Caco-2 (cell line): ENCODE results near the gene BOD1. TPM values are rescaled to one million over a fixed set of nuclear protein-coding genes. Genes with fewer than 3 reads are reported as not detected.

ENCODE experiments used
- BruUV-seq: library from RNA; stranded (reverse); fragments of 400-500 nt; replicated peaks from 2 replicates; lab custom pipeline; 2021; lab: Mats Ljungman, UMichigan
- CTCF ChIA-PET: fragments of 300-600 bp; sonication (Branson Sonifier 250); formaldehyde crosslinking; loops from one replicate; lab custom pipeline; 2022; ENCODE audit warnings: antibody characterized with exemption; lab: Charles Lee
- POLR2A ChIA-PET: fragments of 300-600 bp; sonication (Branson Sonifier 250); formaldehyde crosslinking; loops from one replicate; lab custom pipeline; 2022; ENCODE audit warnings: antibody characterized with exemption; lab: Charles Lee
- DNase-seq, 2 experiments: peaks; one replicate each; pipeline versions ENCODE4 v3.0.0 to v3.0.0-alpha.2; 2020 to 2022
- H3K27me3 ChIP-seq: replicated peaks from 2 replicates; pipeline ENCODE4 v1.6.0; 2011; ENCODE audit warnings: low read length; ENCODE audit not compliant: control insufficient read depth, insufficient read depth
- H3K36me3 ChIP-seq: 2 replicates; pipeline ENCODE4 v1.5.1; 2011; ENCODE audit warnings: low read length; ENCODE audit not compliant: control insufficient read depth, insufficient read depth
- H3K4me1 ChIP-seq: fragments of 250-450 bp; sonication (Bioruptor Pico); 2 replicates; pipeline ENCODE4 v1.5.1; 2020; ENCODE audit warnings: mild to moderate bottlenecking
- H3K4me3 ChIP-seq: 2 replicates; pipeline ENCODE4 v1.5.1; 2011; ENCODE audit warnings: low read depth, mild to moderate bottlenecking, control low read depth, low read length
- H3K9me3 ChIP-seq: fragments of 250-450 bp; sonication (Bioruptor Pico); 2 replicates; pipeline ENCODE4 v1.5.1; 2020; ENCODE audit warnings: mild to moderate bottlenecking, moderate library complexity
- H3K27ac Mint-ChIP-seq: one replicate; pipeline ENCODE4 v1.8.0; 2022; ENCODE audit warnings: mixed read lengths; ENCODE audit not compliant: unreplicated experiment
- H3K27me3 Mint-ChIP-seq: one replicate; pipeline ENCODE4 v1.8.0; 2022; ENCODE audit warnings: mixed read lengths; ENCODE audit not compliant: insufficient read depth, unreplicated experiment
- H3K36me3 Mint-ChIP-seq: one replicate; pipeline ENCODE4 v1.8.0; 2022; ENCODE audit warnings: mild to moderate bottlenecking, mixed read lengths; ENCODE audit not compliant: insufficient read depth, unreplicated experiment
- H3K4me1 Mint-ChIP-seq: one replicate; pipeline ENCODE4 v1.8.0; 2022; ENCODE audit warnings: low read depth, mixed read lengths; ENCODE audit not compliant: unreplicated experiment
- H3K4me3 Mint-ChIP-seq: one replicate; pipeline ENCODE4 v1.8.0; 2022; ENCODE audit warnings: mild to moderate bottlenecking, moderate library complexity, mixed read lengths; ENCODE audit not compliant: unreplicated experiment
- H3K9me3 Mint-ChIP-seq: one replicate; pipeline ENCODE4 v1.8.0; 2022; ENCODE audit warnings: mixed read lengths; ENCODE audit not compliant: unreplicated experiment
- intact Hi-C: fragments of 100-400 bp; cut with micrococcal nuclease; formaldehyde crosslinking; loops from one replicate; pipeline ENCODE4 v1.10.0; 2022; ENCODE audit not compliant: unreplicated experiment
- total RNA-seq: library from RNA; stranded (reverse); gene quantifications from 2 replicates; pipeline ENCODE4 v1.2.3, GENCODE V29; 2022
- TF ChIP-seq, protein P1 (sequence below), 2 experiments: fragments of 200-600 bp in 1 of 2; IDR thresholded peaks; 1 replicate in 1 of 2; 2 replicates in 1 of 2; pipeline versions ENCODE4 v1.5.1 to v1.8.0; 2011 to 2022; ENCODE audit warnings: antibody characterized with exemption in 1 of 2, control low read depth in 1 of 2, inconsistent platforms in 1 of 2, low read depth in 1 of 2, low read length in 1 of 2, mild to moderate bottlenecking in 1 of 2, moderate library complexity in 1 of 2; ENCODE audit not compliant: insufficient read depth in 1 of 2, severe bottlenecking in 1 of 2, unreplicated experiment in 1 of 2

Gene BOD1
- total RNA-seq, 1 experiment from 2014 or later, result 120 TPM

DNA sequence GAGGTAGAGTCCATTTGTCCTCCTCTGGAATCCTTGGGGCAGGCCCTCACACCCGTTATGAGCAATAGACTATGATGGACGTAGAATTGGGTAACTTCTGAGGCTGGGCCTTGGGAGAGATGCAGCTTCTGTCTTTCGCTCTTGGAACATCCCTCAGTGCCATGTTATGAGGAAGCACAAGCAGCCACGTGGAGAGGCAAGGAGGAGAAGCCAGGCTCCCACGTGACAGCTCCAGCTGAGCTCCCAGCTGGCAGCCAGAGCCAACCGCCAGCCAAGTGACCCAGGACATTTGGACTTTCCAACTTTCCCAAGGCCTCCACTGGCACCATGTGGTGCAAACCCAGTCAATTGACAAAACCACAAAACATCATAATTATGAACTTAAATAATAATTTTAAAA lies 43.0 kb upstream of the BOD1 start:
- Histone ChIP-seq H3K9me3 (no peaks in the 10 kb centered on the region), H3K4me3 (no peak overlapping the region), H3K4me1 (peaks cover 12% of the 10 kb centered on the region; the same call in 1 of the 2 replicates), H3K36me3 (no peaks in the 10 kb centered on the region), H3K27me3 (no peaks in the 10 kb centered on the region)
- TF ChIP-seq, protein P1, sequence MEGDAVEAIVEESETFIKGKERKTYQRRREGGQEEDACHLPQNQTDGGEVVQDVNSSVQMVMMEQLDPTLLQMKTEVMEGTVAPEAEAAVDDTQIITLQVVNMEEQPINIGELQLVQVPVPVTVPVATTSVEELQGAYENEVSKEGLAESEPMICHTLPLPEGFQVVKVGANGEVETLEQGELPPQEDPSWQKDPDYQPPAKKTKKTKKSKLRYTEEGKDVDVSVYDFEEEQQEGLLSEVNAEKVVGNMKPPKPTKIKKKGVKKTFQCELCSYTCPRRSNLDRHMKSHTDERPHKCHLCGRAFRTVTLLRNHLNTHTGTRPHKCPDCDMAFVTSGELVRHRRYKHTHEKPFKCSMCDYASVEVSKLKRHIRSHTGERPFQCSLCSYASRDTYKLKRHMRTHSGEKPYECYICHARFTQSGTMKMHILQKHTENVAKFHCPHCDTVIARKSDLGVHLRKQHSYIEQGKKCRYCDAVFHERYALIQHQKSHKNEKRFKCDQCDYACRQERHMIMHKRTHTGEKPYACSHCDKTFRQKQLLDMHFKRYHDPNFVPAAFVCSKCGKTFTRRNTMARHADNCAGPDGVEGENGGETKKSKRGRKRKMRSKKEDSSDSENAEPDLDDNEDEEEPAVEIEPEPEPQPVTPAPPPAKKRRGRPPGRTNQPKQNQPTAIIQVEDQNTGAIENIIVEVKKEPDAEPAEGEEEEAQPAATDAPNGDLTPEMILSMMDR (IDR thresholded peaks at IDR 0.05; ENCODE audit: insufficient read depth in 1 of 2, low read depth in 1 of 2, low read length in 1 of 2, severe bottlenecking in 1 of 2, unreplicated experiment in 1 of 2), result no peak
- Mint-ChIP-seq H3K36me3 (no peaks in the 10 kb centered on the region), H3K9me3 (no peaks in the 10 kb centered on the region), H3K27ac (no peak overlapping the region), H3K27me3 (no peaks in the 10 kb centered on the region), H3K4me3 (no peak overlapping the region), H3K4me1 (peaks cover 8% of the 10 kb centered on the region)
- ChIA-PET POLR2A (no interaction called here), CTCF (no interaction called here)
- intact Hi-C loops, result no loop called here
- BruUV-seq, result no TSS peak
- no peak for DNase-seq

DNA sequence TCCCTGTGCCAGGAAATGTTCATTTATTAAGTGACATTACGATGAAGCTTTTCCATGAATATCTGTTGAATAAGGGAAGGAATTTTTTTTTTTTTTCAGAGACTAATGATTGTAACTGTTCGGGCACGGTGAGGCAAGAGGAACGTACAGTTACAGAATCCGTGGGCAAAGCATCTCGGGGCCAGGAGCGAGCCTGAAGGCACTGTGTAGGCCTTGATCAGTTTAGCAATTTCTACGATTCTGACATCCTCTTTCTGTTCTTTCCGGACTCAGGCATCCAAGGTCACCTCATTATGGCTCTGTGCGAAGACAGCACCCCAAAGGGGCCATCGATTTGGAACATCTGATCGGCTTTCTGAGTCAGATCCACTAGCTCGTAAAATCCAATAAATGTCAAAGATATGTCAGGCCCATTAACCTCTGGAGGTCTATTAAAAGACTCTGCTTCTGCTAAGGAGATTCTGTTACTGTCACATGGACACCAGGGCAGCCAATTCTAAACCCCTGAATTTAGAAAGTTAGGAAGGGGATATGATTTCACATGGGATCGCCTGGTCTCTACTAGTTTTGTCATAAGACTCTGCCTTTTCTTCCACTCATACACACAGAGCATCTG lies 41.4 kb upstream of the BOD1 start:
- no TSS peak for BruUV-seq
- H3K4me3 ChIP-seq, result no peak overlapping the region
- ChIA-PET POLR2A (no interaction called here), CTCF (interaction anchor here (0.7 kb wide), 1 partner anchor 295 kb away, joined by 3 read pairs; no protein-coding TSS in a partner anchor)
- TF ChIP-seq, protein P1 (IDR thresholded peaks at IDR 0.05; ENCODE audit: insufficient read depth in 1 of 2, low read depth in 1 of 2, low read length in 1 of 2, severe bottlenecking in 1 of 2, unreplicated experiment in 1 of 2), result no peak
- H3K27me3 ChIP-seq, result no peaks in the 10 kb centered on the region
- no peaks in the 10 kb centered on the region for H3K36me3 ChIP-seq
- no peak for DNase-seq
- no peaks in the 10 kb centered on the region for H3K36me3 Mint-ChIP-seq
- H3K4me3 Mint-ChIP-seq, result no peak overlapping the region
- intact Hi-C loops, result no loop called here
- H3K27me3 Mint-ChIP-seq, result no peaks in the 10 kb centered on the region
- peaks cover 6% of the 10 kb centered on the region; the same call in 1 of the 2 replicates for H3K4me1 ChIP-seq
- no peaks in the 10 kb centered on the region for H3K9me3 Mint-ChIP-seq
- H3K9me3 ChIP-seq, result no peaks in the 10 kb centered on the region
- H3K4me1 Mint-ChIP-seq, result peaks cover 8% of the 10 kb centered on the region
- no peak overlapping the region for H3K27ac Mint-ChIP-seq

DNA sequence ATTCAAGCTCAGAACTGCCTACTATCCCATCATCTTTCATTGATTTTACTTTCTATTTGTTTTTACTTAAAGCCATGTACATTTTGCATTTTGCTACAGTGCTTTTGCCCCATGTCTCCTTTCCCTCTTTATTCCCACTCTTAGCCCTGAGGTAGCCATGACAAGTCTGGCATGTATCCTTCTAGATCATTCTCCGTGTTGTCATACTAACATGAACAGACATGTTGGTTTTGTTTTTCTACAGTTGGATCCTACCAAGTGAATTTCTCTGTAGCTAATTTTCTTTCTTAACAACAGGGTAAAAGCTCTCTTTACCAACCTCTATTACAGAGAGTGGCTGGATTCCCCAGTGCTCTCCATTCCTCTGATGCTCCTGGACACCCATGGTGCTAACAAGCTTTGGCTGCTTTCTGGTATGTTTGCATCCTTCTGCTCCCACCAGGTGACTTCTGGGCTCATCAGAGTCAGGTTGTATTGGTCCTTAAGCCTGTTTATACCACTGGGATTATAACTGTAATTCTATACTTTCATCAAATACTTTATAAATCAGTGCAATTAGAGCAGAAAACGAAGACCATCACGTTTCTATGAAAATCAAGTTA lies 38.8 kb upstream of the BOD1 start:
- H3K9me3 ChIP-seq, result 0 out of 2 replicates have a peak, but pooled peaks cover 4% of the 10 kb centered on the region
- no peaks in the 10 kb centered on the region for H3K27me3 Mint-ChIP-seq
- no peaks in the 10 kb centered on the region for H3K36me3 ChIP-seq
- intact Hi-C loops, result no loop called here
- H3K4me3 Mint-ChIP-seq, result no peak overlapping the region
- no peak overlapping the region for H3K27ac Mint-ChIP-seq
- no peaks in the 10 kb centered on the region for H3K4me1 ChIP-seq
- no peaks in the 10 kb centered on the region for H3K4me1 Mint-ChIP-seq
- H3K36me3 Mint-ChIP-seq, result no peaks in the 10 kb centered on the region
- ChIA-PET POLR2A (no interaction called here), CTCF (no interaction called here)
- H3K4me3 ChIP-seq, result no peak overlapping the region
- TF ChIP-seq, protein P1 (IDR thresholded peaks at IDR 0.05; ENCODE audit: insufficient read depth in 1 of 2, low read depth in 1 of 2, low read length in 1 of 2, severe bottlenecking in 1 of 2, unreplicated experiment in 1 of 2), result no peak
- no peaks in the 10 kb centered on the region for H3K27me3 ChIP-seq
- DNase-seq, result no peak
- BruUV-seq, result no TSS peak
- H3K9me3 Mint-ChIP-seq, result peaks cover 25% of the 10 kb centered on the region
